ENCODE measurements around the gene TGFA.

The TGFA gene

GRCh38 chr2:70499253-70499652 is 54.4 kb downstream of the TGFA start:
- no peak for TF ChIP-seq CTCF (IDR thresholded peaks at IDR 0.05; ENCODE audit: poor library complexity, severe bottlenecking)
- Histone ChIP-seq H3K9me3 (ENCODE audit: severe bottlenecking) (no peaks in the 10 kb centered on the region), H3K4me1 (ENCODE audit: insufficient read depth, poor library complexity, severe bottlenecking) (peaks cover 20% of the 10 kb centered on the region), H3K36me3 (ENCODE audit: low read depth) (peaks cover 41% of the 10 kb centered on the region), H3K4me3 (ENCODE audit: severe bottlenecking) (no peak overlapping the region), H3K27ac (ENCODE audit: poor library complexity, severe bottlenecking) (no peak overlapping the region), H3K27me3 (ENCODE audit: insufficient read depth, poor library complexity, severe bottlenecking) (no peaks in the 10 kb centered on the region)
- no peak for ATAC-seq (ENCODE audit: low read depth)
- DNase-seq (ENCODE audit: low spot score) = no peak

GRCh38 chr2:70498528-70498927 is 55.1 kb downstream of the TGFA start:
- DNase-seq (ENCODE audit: low spot score) (no peak), ATAC-seq (ENCODE audit: low read depth) (no peak; the same call in 2 of the 3 replicates)
- H3K27me3 ChIP-seq (ENCODE audit: insufficient read depth, poor library complexity, severe bottlenecking) = no peaks in the 10 kb centered on the region

GRCh38 chr2:70498054-70498453 is 55.6 kb downstream of the TGFA start:
- H3K27ac ChIP-seq (ENCODE audit: poor library complexity, severe bottlenecking) = peak overlapping the region; percentile 7
- H3K4me3 ChIP-seq (ENCODE audit: severe bottlenecking) = no peak overlapping the region
- ATAC-seq (ENCODE audit: low read depth) (peak; percentile 79), DNase-seq (ENCODE audit: low spot score) (no peak)
- peaks cover 20% of the 10 kb centered on the region for H3K4me1 ChIP-seq (ENCODE audit: insufficient read depth, poor library complexity, severe bottlenecking)
- no peaks in the 10 kb centered on the region for H3K27me3 ChIP-seq (ENCODE audit: insufficient read depth, poor library complexity, severe bottlenecking)
- peaks cover 38% of the 10 kb centered on the region for H3K36me3 ChIP-seq (ENCODE audit: low read depth)
- peak; percentile 43 for TF ChIP-seq CTCF (IDR thresholded peaks at IDR 0.05; ENCODE audit: poor library complexity, severe bottlenecking)
- H3K9me3 ChIP-seq (ENCODE audit: severe bottlenecking) = no peaks in the 10 kb centered on the region

More at GRCh38 chr2:70498528-70498927, 55.1 kb downstream of the TGFA start:
- Histone ChIP-seq H3K9me3 (ENCODE audit: severe bottlenecking) (no peaks in the 10 kb centered on the region), H3K4me1 (ENCODE audit: insufficient read depth, poor library complexity, severe bottlenecking) (peaks cover 20% of the 10 kb centered on the region), H3K36me3 (ENCODE audit: low read depth) (peaks cover 37% of the 10 kb centered on the region), H3K4me3 (ENCODE audit: severe bottlenecking) (no peak overlapping the region), H3K27ac (ENCODE audit: poor library complexity, severe bottlenecking) (no peak overlapping the region)
- TF ChIP-seq CTCF (IDR thresholded peaks at IDR 0.05; ENCODE audit: poor library complexity, severe bottlenecking) = no peak

GRCh38 chr2:70496819-70497218 is 56.8 kb downstream of the TGFA start:
- Histone ChIP-seq H3K4me3 (ENCODE audit: severe bottlenecking) (no peak overlapping the region), H3K4me1 (ENCODE audit: insufficient read depth, poor library complexity, severe bottlenecking) (peaks cover 20% of the 10 kb centered on the region), H3K9me3 (ENCODE audit: severe bottlenecking) (no peaks in the 10 kb centered on the region), H3K27me3 (ENCODE audit: insufficient read depth, poor library complexity, severe bottlenecking) (no peaks in the 10 kb centered on the region), H3K27ac (ENCODE audit: poor library complexity, severe bottlenecking) (peak overlapping the region; percentile 10), H3K36me3 (ENCODE audit: low read depth) (peaks cover 31% of the 10 kb centered on the region)
- DNase-seq (ENCODE audit: low spot score) (no peak), ATAC-seq (ENCODE audit: low read depth) (peak; percentile 67)
- TF ChIP-seq CTCF (IDR thresholded peaks at IDR 0.05; ENCODE audit: poor library complexity, severe bottlenecking) = no peak

- no peaks in the 10 kb centered on the region for H3K9me3 ChIP-seq (ENCODE audit: severe bottlenecking)
- peaks cover 26% of the 10 kb centered on the region for H3K4me1 ChIP-seq (ENCODE audit: insufficient read depth, poor library complexity, severe bottlenecking)
- H3K4me3 ChIP-seq (ENCODE audit: severe bottlenecking) = no peak overlapping the region
- peaks cover 25% of the 10 kb centered on the region for H3K36me3 ChIP-seq (ENCODE audit: low read depth)
- H3K27ac ChIP-seq (ENCODE audit: poor library complexity, severe bottlenecking) = no peak overlapping the region
- DNase-seq (ENCODE audit: low spot score) (no peak), ATAC-seq (ENCODE audit: low read depth) (no peak)
- TF ChIP-seq CTCF (IDR thresholded peaks at IDR 0.05; ENCODE audit: poor library complexity, severe bottlenecking) = no peak
- H3K27me3 ChIP-seq (ENCODE audit: insufficient read depth, poor library complexity, severe bottlenecking) = no peaks in the 10 kb centered on the region
Observed at GRCh38 chr2:70494293-70494886, 59.2 kb downstream of the TGFA start.

Measured in RWPE2 (cell line).